ENCODE measurements around the gene TEAD2. TPM values are rescaled to one million over a fixed set of nuclear protein-coding genes. Genes with fewer than 3 reads are reported as not detected.
"Not testable (repeated sequence)": the region's sequence is repeated elsewhere in the genome, so short reads cannot be mapped to it uniquely, and the experiment has no call there.

TEAD2 gene
- total and polyA plus RNA-seq, 5 donors = 46.4 to 53.5 (median 53.2) TPM

- H3K4me3 ChIP-seq (ENCODE audit: low read length); ATAC-seq: not testable (repeated sequence)
These were observed 63.6 kb downstream of the TEAD2 start for GRCh38 chr19:49298653-49299052.

DNA sequence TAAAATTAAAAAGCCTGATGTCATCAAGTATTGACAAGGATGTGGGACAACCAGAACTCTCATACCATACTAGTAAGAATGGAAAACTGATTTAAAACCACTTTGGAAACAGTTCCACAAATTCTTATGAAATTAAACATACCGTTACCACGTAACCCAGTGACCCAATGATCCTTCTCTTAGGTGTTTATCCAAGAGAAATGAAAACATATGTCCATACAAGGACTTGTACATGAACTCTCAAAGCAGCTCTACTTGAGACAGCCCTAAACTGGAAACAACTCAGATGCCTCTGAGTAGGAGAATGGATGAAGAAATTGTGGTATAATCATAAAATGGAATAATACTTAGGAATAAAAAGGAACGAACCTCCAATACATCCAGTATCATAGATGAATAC lies 64.8 kb downstream of the TEAD2 start:
- no peaks in the 10 kb centered on the region for H3K9me3 ChIP-seq (ENCODE audit: control insufficient read depth, low read length)
- DNase-seq (no peak), ATAC-seq (no peak)
- 90% methylated on average over 3 of the region's 3 CpGs for WGBS
- intact Hi-C loops (cut with DNase I) = no loop called here
- no peak overlapping the region for H3K4me3 ChIP-seq (ENCODE audit: low read length)
- no peaks in the 10 kb centered on the region for H3K4me1 ChIP-seq (ENCODE audit: control insufficient read depth, insufficient read depth, low read length)
- H3K27me3 ChIP-seq (ENCODE audit: control insufficient read depth, insufficient read depth) = no peaks in the 10 kb centered on the region
- H3K27ac ChIP-seq (ENCODE audit: low read length) = no peak overlapping the region

More at GRCh38 chr19:49298653-49299052, 63.6 kb downstream of the TEAD2 start:
- H3K27ac ChIP-seq (ENCODE audit: low read length); DNase-seq; H3K4me1 ChIP-seq (ENCODE audit: control insufficient read depth, insufficient read depth, low read length); H3K9me3 ChIP-seq (ENCODE audit: control insufficient read depth, low read length); intact Hi-C loops (cut with DNase I); H3K27me3 ChIP-seq (ENCODE audit: control insufficient read depth, insufficient read depth): not testable (repeated sequence)
- 88% methylated on average over 3 of the region's 3 CpGs for WGBS

DNA sequence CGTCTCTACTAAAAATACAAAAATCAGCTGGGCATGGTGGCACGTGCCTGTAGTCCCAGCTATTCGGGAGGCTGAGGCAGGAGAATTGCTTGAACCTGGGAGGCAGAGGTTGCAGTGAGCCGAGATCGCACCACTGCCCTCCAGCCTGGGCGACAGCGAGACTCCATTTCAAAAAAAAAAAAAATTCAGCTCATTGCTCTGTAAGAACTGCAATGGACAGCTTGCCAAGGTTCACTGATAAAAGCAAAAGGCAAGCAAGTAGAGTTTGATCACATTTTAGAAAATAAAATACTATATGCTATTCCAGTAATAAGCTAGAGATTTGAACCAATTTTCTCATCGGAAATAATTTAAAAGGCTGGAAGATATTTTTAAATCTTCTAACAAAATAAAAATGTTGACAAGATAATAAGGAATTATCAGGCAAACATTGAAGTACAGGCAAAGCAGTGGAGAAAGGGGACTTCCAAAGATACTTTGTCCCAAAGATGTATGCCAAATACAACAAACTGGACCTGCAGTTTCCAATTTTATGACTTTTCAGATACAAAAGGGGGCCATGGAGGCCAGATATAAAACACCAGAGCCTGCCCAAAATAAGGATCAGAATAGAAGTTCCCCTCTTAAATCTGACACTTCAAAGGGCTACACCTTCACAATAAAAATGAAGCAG lies 66.9 kb downstream of the TEAD2 start:
- Histone ChIP-seq H3K4me3 (ENCODE audit: low read length) (no peak overlapping the region), H3K4me1 (ENCODE audit: control insufficient read depth, insufficient read depth, low read length) (no peaks in the 10 kb centered on the region), H3K27me3 (ENCODE audit: control insufficient read depth, insufficient read depth) (no peaks in the 10 kb centered on the region), H3K9me3 (ENCODE audit: control insufficient read depth, low read length) (no peaks in the 10 kb centered on the region), H3K27ac (ENCODE audit: low read length) (no peak overlapping the region)
- 68% methylated on average over 8 of the region's 8 CpGs for WGBS
- intact Hi-C loops (cut with DNase I) = no loop called here
- DNase-seq (no peak), ATAC-seq (no peak)

- intact Hi-C loops (cut with DNase I) = no loop called here
- no peak for DNase-seq
These were observed 67.8 kb downstream of the TEAD2 start for GRCh38 chr19:49294401-49294800.

More at GRCh38 chr19:49294401-49294800, 67.8 kb downstream of the TEAD2 start:
- no peak for ATAC-seq
- no peak overlapping the region for H3K4me3 ChIP-seq (ENCODE audit: low read length)
- no peak overlapping the region for H3K27ac ChIP-seq (ENCODE audit: low read length)
- 83% methylated on average over 6 of the region's 6 CpGs for WGBS
- H3K4me1 ChIP-seq (ENCODE audit: control insufficient read depth, insufficient read depth, low read length) = no peaks in the 10 kb centered on the region
- no peaks in the 10 kb centered on the region for H3K27me3 ChIP-seq (ENCODE audit: control insufficient read depth, insufficient read depth)
- H3K9me3 ChIP-seq (ENCODE audit: control insufficient read depth, low read length) = no peaks in the 10 kb centered on the region

Small RNA genes lying within 50 kb of the gene (microRNA-seq; reads per million reads assigned to microRNA genes)
- gene MIR4324 = 0 reads per million in 2 donors

Other genes with a start within 250 kb of the TEAD2 start
- 10 to 100 TPM; 18.0 to 23.6 (median 19.7) TPM for gene LIN7B, start 248.0 kb downstream of the TEAD2 start, total RNA-seq
- gene LIN7B, start 248.0 kb downstream of the TEAD2 start, polyA plus RNA-seq = 33.4 TPM
- 1 to 10 TPM; 1.2 to 2.1 (median 1.7) TPM for gene C19orf73, start 243.3 kb downstream of the TEAD2 start, total RNA-seq
- gene C19orf73, start 243.3 kb downstream of the TEAD2 start, polyA plus RNA-seq = 3.3 TPM
- gene PPFIA3, start 242.9 kb downstream of the TEAD2 start, total RNA-seq = 10 to 100 TPM in 3 of 4 donors, 1 to 10 TPM in 1; 9.5 to 11.9 (median 10.9) TPM
- gene PPFIA3, start 242.9 kb downstream of the TEAD2 start, polyA plus RNA-seq = 13.2 TPM
- 100 to 1,000 TPM; 505 to 682 (median 577) TPM for gene HRC, start 207.0 kb downstream of the TEAD2 start, total RNA-seq
- gene HRC, start 207.0 kb downstream of the TEAD2 start, polyA plus RNA-seq = 712 TPM
- 10 to 100 TPM; 28.3 to 36.4 (median 33.6) TPM for gene TRPM4, start 204.6 kb downstream of the TEAD2 start, total RNA-seq
- 32.5 TPM for gene TRPM4, start 204.6 kb downstream of the TEAD2 start, polyA plus RNA-seq
- 1 to 10 TPM; 1.3 to 2.1 (median 1.9) TPM for gene SLC6A16, start 37.2 kb downstream of the TEAD2 start, total RNA-seq
- 1.2 TPM for gene SLC6A16, start 37.2 kb downstream of the TEAD2 start, polyA plus RNA-seq
- gene CD37, start 27.0 kb downstream of the TEAD2 start, total RNA-seq = 1 to 10 TPM; 3.8 to 8.0 (median 6.5) TPM
- 2.3 TPM for gene CD37, start 27.0 kb downstream of the TEAD2 start, polyA plus RNA-seq
- gene DKKL1, start 1.5 kb upstream of the TEAD2 start, total RNA-seq = under 1 TPM in 2 of 4 donors, not detected in 2; 0.59 to 0.71 TPM
- 0.50 TPM for gene DKKL1, start 1.5 kb upstream of the TEAD2 start, polyA plus RNA-seq
- not detected for gene KASH5, start 25.8 kb upstream of the TEAD2 start, total RNA-seq
- not detected for gene KASH5, start 25.8 kb upstream of the TEAD2 start, polyA plus RNA-seq
- not detected for gene PTH2, start 61.0 kb upstream of the TEAD2 start, total RNA-seq
- not detected for gene PTH2, start 61.0 kb upstream of the TEAD2 start, polyA plus RNA-seq
- gene GFY, start 63.0 kb upstream of the TEAD2 start, total RNA-seq = not detected
- not detected for gene GFY, start 63.0 kb upstream of the TEAD2 start, polyA plus RNA-seq
- gene SLC17A7, start 79.1 kb upstream of the TEAD2 start, total RNA-seq = 1 to 10 TPM in 2 of 4 donors, under 1 TPM in 2; 0.48 to 1.2 (median 0.93) TPM
- gene SLC17A7, start 79.1 kb upstream of the TEAD2 start, polyA plus RNA-seq = 1.1 TPM
- 10 to 100 TPM; 35.2 to 43.8 (median 38.2) TPM for gene PIH1D1, start 89.4 kb upstream of the TEAD2 start, total RNA-seq
- gene PIH1D1, start 89.4 kb upstream of the TEAD2 start, polyA plus RNA-seq = 34.9 TPM
- 10 to 100 TPM; 11.1 to 17.7 (median 11.9) TPM for gene ALDH16A1, start 90.8 kb upstream of the TEAD2 start, total RNA-seq
- 9.3 TPM for gene ALDH16A1, start 90.8 kb upstream of the TEAD2 start, polyA plus RNA-seq
- 1 to 10 TPM; 4.4 to 6.8 (median 4.9) TPM for gene FLT3LG, start 111.8 kb upstream of the TEAD2 start, total RNA-seq
- 6.6 TPM for gene FLT3LG, start 111.8 kb upstream of the TEAD2 start, polyA plus RNA-seq
- gene RPL13A, start 125.2 kb upstream of the TEAD2 start, total RNA-seq = 1,000 to 10,000 TPM; 1,399 to 1,753 (median 1,480) TPM
- 1,392 TPM for gene RPL13A, start 125.2 kb upstream of the TEAD2 start, polyA plus RNA-seq
- gene RPS11, start 134.0 kb upstream of the TEAD2 start, total RNA-seq = 1,000 to 10,000 TPM; 1,034 to 1,270 (median 1,120) TPM
- 2,599 TPM for gene RPS11, start 134.0 kb upstream of the TEAD2 start, polyA plus RNA-seq
- 100 to 1,000 TPM; 139 to 158 (median 147) TPM for gene FCGRT, start 150.2 kb upstream of the TEAD2 start, total RNA-seq
- gene FCGRT, start 150.2 kb upstream of the TEAD2 start, polyA plus RNA-seq = 104 TPM
- 10 to 100 TPM; 10.2 to 27.4 (median 17.6) TPM for gene RCN3, start 165.6 kb upstream of the TEAD2 start, total RNA-seq
- gene RCN3, start 165.6 kb upstream of the TEAD2 start, polyA plus RNA-seq = 29.3 TPM
- 10 to 100 TPM; 46.1 to 50.8 (median 48.3) TPM for gene NOSIP, start 218.1 kb upstream of the TEAD2 start, total RNA-seq
- gene NOSIP, start 218.1 kb upstream of the TEAD2 start, polyA plus RNA-seq = 57.7 TPM
- under 1 TPM; 0.42 to 0.83 (median 0.69) TPM for gene PRRG2, start 218.9 kb upstream of the TEAD2 start, total RNA-seq
- 1.2 TPM for gene PRRG2, start 218.9 kb upstream of the TEAD2 start, polyA plus RNA-seq
- gene PRR12, start 228.8 kb upstream of the TEAD2 start, total RNA-seq = 10 to 100 TPM; 13.1 to 19.9 (median 17.0) TPM
- gene PRR12, start 228.8 kb upstream of the TEAD2 start, polyA plus RNA-seq = 9.8 TPM